ENCODE measurements around the gene POU3F4.

DNA sequence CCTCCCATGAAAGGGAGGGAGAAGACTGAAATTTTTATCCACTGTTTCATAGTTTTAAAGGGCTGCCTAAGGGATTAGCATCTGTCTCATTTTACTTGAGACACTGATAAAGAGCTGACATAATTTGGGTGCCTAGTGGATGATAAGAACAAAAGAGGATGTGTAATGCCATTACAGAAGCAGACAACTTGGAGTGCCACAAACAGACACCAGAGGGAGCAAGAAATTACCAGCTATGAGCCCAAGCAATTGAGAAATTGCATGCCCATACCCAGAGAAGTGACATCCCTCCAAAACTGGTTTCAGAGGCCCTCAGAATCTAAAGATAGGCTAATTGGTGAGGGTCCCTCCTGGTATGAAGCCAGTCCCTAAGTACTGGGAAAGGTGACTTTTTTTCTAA is 38.5 kb upstream of the POU3F4 start:
- TF ChIP-seq YY1 (IDR thresholded peaks at IDR 0.05; ENCODE audit: insufficient read depth, insufficient read length) (no peak), SUZ12 (IDR thresholded peaks at IDR 0.05; ENCODE audit: extremely low read depth, insufficient read depth, insufficient read length) (no peak), ZNF274 (IDR thresholded peaks at IDR 0.05; ENCODE audit: low read depth, low read length) (no peak)

Measured in NT2/D1 (cell line).